OCI-LY7 (cell line): ENCODE data around the gene MLLT3.

Experiments
- CTCF ChIP-seq: fragments of 200-600 bp; sonication (generic); conservative IDR thresholded peaks from 2 replicates; pipeline ENCODE4 v1.5.1; 2014; ENCODE audit warnings: mild to moderate bottlenecking, antibody characterized with exemption, low read length, moderate library complexity, mixed read lengths
- EZH2phosphoT487 ChIP-seq: fragments of 200-600 bp; sonication (generic); IDR thresholded peaks from 2 replicates; pipeline ENCODE4 v1.6.1; 2018; ENCODE audit warnings: low read depth, borderline replicate concordance, mild to moderate bottlenecking, mixed run types, antibody characterized with exemption, low read length, moderate library complexity, mixed read lengths

GRCh38 chr9:20557890-20558565, 64.3 kb downstream of the MLLT3 start:
- TF ChIP-seq CTCF (no peak), EZH2phosphoT487 (no peak)
